Activated naive CD8-positive, alpha-beta T cell treated with anti-CD3 and anti-CD28 coated beads for 36 hours (primary cell): Measurements from ENCODE around the gene TCF4. TPM values are rescaled to one million over a fixed set of nuclear protein-coding genes. Genes with fewer than 3 reads are reported as not detected.

Experiments used
- DNase-seq: peaks from one replicate; pipeline ENCODE4 v3.0.0; 2021
- H3K27ac Mint-ChIP-seq: one replicate; pipeline ENCODE4 v1.8.0; 2022; ENCODE audit warnings: mild to moderate bottlenecking, moderate library complexity, mixed read lengths
- H3K27me3 Mint-ChIP-seq: one replicate; pipeline ENCODE4 v1.8.0; 2022; ENCODE audit warnings: mild to moderate bottlenecking, mixed read lengths
- H3K36me3 Mint-ChIP-seq: one replicate; pipeline ENCODE4 v1.8.0; 2021; ENCODE audit warnings: mild to moderate bottlenecking, mixed read lengths
- H3K4me1 Mint-ChIP-seq: one replicate; pipeline ENCODE4 v1.8.0; 2021; ENCODE audit warnings: mixed read lengths
- H3K4me3 Mint-ChIP-seq: one replicate; pipeline ENCODE4 v1.8.0; 2022; ENCODE audit warnings: mild to moderate bottlenecking, moderate library complexity, mixed read lengths
- H3K9me3 Mint-ChIP-seq: one replicate; pipeline ENCODE4 v1.8.0; 2022; ENCODE audit warnings: mixed read lengths
- total RNA-seq, 2 experiments: library from RNA; stranded (reverse); gene quantifications; one replicate each; pipeline ENCODE4 v1.2.3, GENCODE V29; 2021

TCF4 gene
- total RNA-seq, 2 experiments from 2014 or later = 1.3 to 1.4 TPM

GRCh38 chr18:55252053-55252675 is 335.8 kb downstream of the TCF4 start:
- Mint-ChIP-seq H3K4me3 (no peak overlapping the region), H3K27me3 (no peaks in the 10 kb centered on the region)

GRCh38 chr18:55251254-55251971 is 336.6 kb downstream of the TCF4 start:
- H3K27me3 Mint-ChIP-seq = no peaks in the 10 kb centered on the region
- no peaks in the 10 kb centered on the region for H3K9me3 Mint-ChIP-seq
- no peak for DNase-seq
- no peak overlapping the region for H3K4me3 Mint-ChIP-seq
- H3K27ac Mint-ChIP-seq = no peak overlapping the region
- no peaks in the 10 kb centered on the region for H3K36me3 Mint-ChIP-seq
- no peaks in the 10 kb centered on the region for H3K4me1 Mint-ChIP-seq

More at GRCh38 chr18:55252053-55252675, 335.8 kb downstream of the TCF4 start:
- no peaks in the 10 kb centered on the region for H3K9me3 Mint-ChIP-seq
- no peak overlapping the region for H3K27ac Mint-ChIP-seq
- no peak for DNase-seq
- no peaks in the 10 kb centered on the region for H3K4me1 Mint-ChIP-seq
- no peaks in the 10 kb centered on the region for H3K36me3 Mint-ChIP-seq

GRCh38 chr18:55250768-55251173 is 337.2 kb downstream of the TCF4 start:
- H3K27ac Mint-ChIP-seq = no peak overlapping the region
- no peak overlapping the region for H3K4me3 Mint-ChIP-seq
- H3K4me1 Mint-ChIP-seq = no peaks in the 10 kb centered on the region
- no peak for DNase-seq
- H3K36me3 Mint-ChIP-seq = no peaks in the 10 kb centered on the region
- no peaks in the 10 kb centered on the region for H3K9me3 Mint-ChIP-seq
- H3K27me3 Mint-ChIP-seq = no peaks in the 10 kb centered on the region

- Mint-ChIP-seq H3K27me3 (no peaks in the 10 kb centered on the region), H3K36me3 (no peaks in the 10 kb centered on the region), H3K4me3 (no peak overlapping the region), H3K9me3 (no peaks in the 10 kb centered on the region), H3K4me1 (no peaks in the 10 kb centered on the region), H3K27ac (no peak overlapping the region)
- no peak for DNase-seq
These were observed 338.4 kb downstream of the TCF4 start for GRCh38 chr18:55249550-55249949.

- no peaks in the 10 kb centered on the region for H3K4me1 Mint-ChIP-seq
- no peak overlapping the region for H3K4me3 Mint-ChIP-seq
- H3K9me3 Mint-ChIP-seq = no peaks in the 10 kb centered on the region
- no peaks in the 10 kb centered on the region for H3K27me3 Mint-ChIP-seq
- no peak for DNase-seq
- H3K36me3 Mint-ChIP-seq = no peaks in the 10 kb centered on the region
- no peak overlapping the region for H3K27ac Mint-ChIP-seq
These were observed 339.5 kb downstream of the TCF4 start for GRCh38 chr18:55248495-55248894.

- no peak overlapping the region for H3K4me3 Mint-ChIP-seq
These were observed 341.0 kb downstream of the TCF4 start for GRCh38 chr18:55247032-55247431.

GRCh38 chr18:55246278-55246677 is 341.7 kb downstream of the TCF4 start:
- H3K4me1 Mint-ChIP-seq = no peaks in the 10 kb centered on the region
- no peaks in the 10 kb centered on the region for H3K27me3 Mint-ChIP-seq
- no peak overlapping the region for H3K4me3 Mint-ChIP-seq
- DNase-seq = no peak
- H3K9me3 Mint-ChIP-seq = no peaks in the 10 kb centered on the region
- no peak overlapping the region for H3K27ac Mint-ChIP-seq
- no peaks in the 10 kb centered on the region for H3K36me3 Mint-ChIP-seq

More at GRCh38 chr18:55247032-55247431, 341.0 kb downstream of the TCF4 start:
- no peaks in the 10 kb centered on the region for H3K36me3 Mint-ChIP-seq
- H3K27me3 Mint-ChIP-seq = no peaks in the 10 kb centered on the region
- no peaks in the 10 kb centered on the region for H3K4me1 Mint-ChIP-seq
- no peaks in the 10 kb centered on the region for H3K9me3 Mint-ChIP-seq
- DNase-seq = no peak
- no peak overlapping the region for H3K27ac Mint-ChIP-seq

- H3K27me3 Mint-ChIP-seq = no peaks in the 10 kb centered on the region
- no peaks in the 10 kb centered on the region for H3K9me3 Mint-ChIP-seq
- H3K4me1 Mint-ChIP-seq = no peaks in the 10 kb centered on the region
- no peak overlapping the region for H3K27ac Mint-ChIP-seq
- no peak overlapping the region for H3K4me3 Mint-ChIP-seq
- DNase-seq = no peak
- H3K36me3 Mint-ChIP-seq = no peaks in the 10 kb centered on the region
These were observed 342.8 kb downstream of the TCF4 start for GRCh38 chr18:55245211-55245614.

- H3K27ac Mint-ChIP-seq = no peak overlapping the region
- no peaks in the 10 kb centered on the region for H3K4me1 Mint-ChIP-seq
- H3K4me3 Mint-ChIP-seq = no peak overlapping the region
- H3K36me3 Mint-ChIP-seq = no peaks in the 10 kb centered on the region
- H3K9me3 Mint-ChIP-seq = no peaks in the 10 kb centered on the region
- no peaks in the 10 kb centered on the region for H3K27me3 Mint-ChIP-seq
- DNase-seq = no peak
These were observed 343.4 kb downstream of the TCF4 start for GRCh38 chr18:55244546-55244945.

GRCh38 chr18:55243857-55244256 is 344.1 kb downstream of the TCF4 start:
- H3K36me3 Mint-ChIP-seq = no peaks in the 10 kb centered on the region
- no peaks in the 10 kb centered on the region for H3K4me1 Mint-ChIP-seq
- H3K27me3 Mint-ChIP-seq = no peaks in the 10 kb centered on the region
- DNase-seq = no peak
- H3K9me3 Mint-ChIP-seq = no peaks in the 10 kb centered on the region
- no peak overlapping the region for H3K4me3 Mint-ChIP-seq
- H3K27ac Mint-ChIP-seq = no peak overlapping the region

GRCh38 chr18:55243255-55243654 is 344.7 kb downstream of the TCF4 start:
- Mint-ChIP-seq H3K9me3 (no peaks in the 10 kb centered on the region), H3K4me3 (no peak overlapping the region), H3K27ac (no peak overlapping the region), H3K36me3 (no peaks in the 10 kb centered on the region), H3K4me1 (no peaks in the 10 kb centered on the region), H3K27me3 (no peaks in the 10 kb centered on the region)
- no peak for DNase-seq

GRCh38 chr18:55240978-55241377 is 347.0 kb downstream of the TCF4 start:
- Mint-ChIP-seq H3K27ac (no peak overlapping the region), H3K4me3 (no peak overlapping the region), H3K27me3 (no peaks in the 10 kb centered on the region)

GRCh38 chr18:55239740-55240139 is 348.3 kb downstream of the TCF4 start:
- H3K36me3 Mint-ChIP-seq = no peaks in the 10 kb centered on the region
- no peak overlapping the region for H3K27ac Mint-ChIP-seq
- no peak for DNase-seq
- no peaks in the 10 kb centered on the region for H3K27me3 Mint-ChIP-seq
- H3K4me1 Mint-ChIP-seq = peaks cover under 1% of the 10 kb centered on the region
- no peak overlapping the region for H3K4me3 Mint-ChIP-seq
- no peaks in the 10 kb centered on the region for H3K9me3 Mint-ChIP-seq

More at GRCh38 chr18:55240978-55241377, 347.0 kb downstream of the TCF4 start:
- Mint-ChIP-seq H3K36me3 (no peaks in the 10 kb centered on the region), H3K4me1 (no peaks in the 10 kb centered on the region), H3K9me3 (no peaks in the 10 kb centered on the region)
- DNase-seq = no peak

- no peaks in the 10 kb centered on the region for H3K36me3 Mint-ChIP-seq
- no peak for DNase-seq
- no peaks in the 10 kb centered on the region for H3K9me3 Mint-ChIP-seq
- H3K27ac Mint-ChIP-seq = no peak overlapping the region
- no peak overlapping the region for H3K4me3 Mint-ChIP-seq
- H3K27me3 Mint-ChIP-seq = no peaks in the 10 kb centered on the region
- H3K4me1 Mint-ChIP-seq = peaks cover 1% of the 10 kb centered on the region
These were observed 350.3 kb downstream of the TCF4 start for GRCh38 chr18:55237660-55238059.

- no peak overlapping the region for H3K27ac Mint-ChIP-seq
- no peak overlapping the region for H3K4me3 Mint-ChIP-seq
- no peak for DNase-seq
- peaks cover 1% of the 10 kb centered on the region for H3K4me1 Mint-ChIP-seq
- no peaks in the 10 kb centered on the region for H3K9me3 Mint-ChIP-seq
- H3K36me3 Mint-ChIP-seq = no peaks in the 10 kb centered on the region
- no peaks in the 10 kb centered on the region for H3K27me3 Mint-ChIP-seq
These were observed 351.7 kb downstream of the TCF4 start for GRCh38 chr18:55236150-55236931.
